Gastrocnemius medialis (tissue), 4 donors: ENCODE measurements around the gene INAFM1.

Experiments
- POLR2A ChIP-seq, 2 donors: fragments of 450-650 bp; IDR thresholded peaks; one replicate each; pipeline ENCODE4 v1.6.1; 2017; ENCODE audit warnings: antibody characterized with exemption in 2 of 2, mild to moderate bottlenecking in 2 of 2, moderate library complexity in 2 of 2
- TF ChIP-seq, protein P1 (sequence below), 5 experiments: fragments of 450-650 bp in 3 of 5; fragments of 200-600 bp in 2 of 5; sonication (generic) in 2 of 5; IDR thresholded peaks in 4 of 5; conservative IDR thresholded peaks in 1 of 5; 1 replicate in 4 of 5; 2 replicates in 1 of 5; pipeline ENCODE4 v1.5.1; 2016 to 2019; ENCODE audit warnings: antibody characterized with exemption in 5 of 5, mild to moderate bottlenecking in 3 of 5, moderate library complexity in 3 of 5

GRCh38 chr19:47274071-47274890, at the start of gene INAFM1:
- TF ChIP-seq, protein P1, sequence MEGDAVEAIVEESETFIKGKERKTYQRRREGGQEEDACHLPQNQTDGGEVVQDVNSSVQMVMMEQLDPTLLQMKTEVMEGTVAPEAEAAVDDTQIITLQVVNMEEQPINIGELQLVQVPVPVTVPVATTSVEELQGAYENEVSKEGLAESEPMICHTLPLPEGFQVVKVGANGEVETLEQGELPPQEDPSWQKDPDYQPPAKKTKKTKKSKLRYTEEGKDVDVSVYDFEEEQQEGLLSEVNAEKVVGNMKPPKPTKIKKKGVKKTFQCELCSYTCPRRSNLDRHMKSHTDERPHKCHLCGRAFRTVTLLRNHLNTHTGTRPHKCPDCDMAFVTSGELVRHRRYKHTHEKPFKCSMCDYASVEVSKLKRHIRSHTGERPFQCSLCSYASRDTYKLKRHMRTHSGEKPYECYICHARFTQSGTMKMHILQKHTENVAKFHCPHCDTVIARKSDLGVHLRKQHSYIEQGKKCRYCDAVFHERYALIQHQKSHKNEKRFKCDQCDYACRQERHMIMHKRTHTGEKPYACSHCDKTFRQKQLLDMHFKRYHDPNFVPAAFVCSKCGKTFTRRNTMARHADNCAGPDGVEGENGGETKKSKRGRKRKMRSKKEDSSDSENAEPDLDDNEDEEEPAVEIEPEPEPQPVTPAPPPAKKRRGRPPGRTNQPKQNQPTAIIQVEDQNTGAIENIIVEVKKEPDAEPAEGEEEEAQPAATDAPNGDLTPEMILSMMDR (IDR thresholded peaks at IDR 0.05 in 4 of 5, conservative IDR thresholded peaks at IDR 0.05 in 1 of 5): no peak
- peak in 1 of 2 donors; percentile 45 for TF ChIP-seq POLR2A (IDR thresholded peaks at IDR 0.05)
